ENCODE data around the gene SPOUT1. TPM values are rescaled to one million over a fixed set of nuclear protein-coding genes. Genes with fewer than 3 reads are reported as not detected.
"Not testable (repeated sequence)": the region's sequence is repeated elsewhere in the genome, so short reads cannot be mapped to it uniquely, and the experiment has no call there.

SPOUT1 gene
- total and polyA plus RNA-seq, 2 of the 13 experiments (the other 11 are each of a cell fraction or from before 2014, with no cell fraction given): 39.0 to 45.8 TPM

DNA sequence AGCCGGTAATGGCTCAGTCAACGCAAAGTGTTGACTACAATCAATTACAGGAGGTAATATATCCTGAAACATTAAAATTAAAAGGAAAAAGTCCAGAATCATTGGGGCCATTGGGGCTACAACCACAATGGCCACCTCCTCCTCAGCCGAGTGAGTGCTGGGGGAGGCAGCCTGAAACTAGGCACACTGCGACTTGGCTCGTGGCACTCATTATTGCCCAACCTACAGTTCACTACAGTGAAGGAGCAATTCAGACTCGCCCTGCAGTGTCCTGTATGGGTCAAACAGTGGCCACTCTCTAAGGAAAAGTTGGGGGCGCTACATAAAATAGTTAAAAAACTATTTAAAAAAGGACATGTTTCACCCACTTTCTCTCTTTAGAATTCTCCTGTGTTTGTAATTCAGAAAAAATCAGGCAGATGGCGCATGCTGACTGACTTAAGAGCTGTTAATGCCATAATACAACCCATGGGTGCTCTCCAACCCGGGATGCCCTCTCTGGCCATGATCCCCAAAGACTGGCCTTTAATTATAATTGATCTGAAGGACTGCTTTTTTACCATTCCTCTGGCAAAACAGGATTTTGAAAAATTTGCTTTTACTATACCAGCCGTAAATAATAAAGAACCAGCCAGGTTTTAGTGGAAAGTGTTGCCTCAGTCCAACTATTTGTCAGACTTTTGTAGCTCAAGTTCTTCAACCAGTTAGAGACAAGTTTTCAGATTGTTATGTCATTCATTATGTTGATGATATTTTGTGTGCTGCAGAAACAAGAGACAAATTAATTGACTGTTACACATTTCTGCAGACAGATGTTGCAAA is 22.4 kb upstream of the SPOUT1 start:
- H2AFZ ChIP-seq (ENCODE audit: low read length); H3K4me2 ChIP-seq (ENCODE audit: low read depth, low read length); H3K36me3 ChIP-seq (replicated peaks in 1 of 2; ENCODE audit: control insufficient read depth in 1 of 2, insufficient read depth in 2 of 2, low read length in 2 of 2); H3K4me3 ChIP-seq (replicated peaks in 1 of 3; ENCODE audit: insufficient read depth in 1 of 3, low read depth in 2 of 3, low read length in 3 of 3); BruUV-seq (replicated peaks); H3K27me3 ChIP-seq (ENCODE audit: control insufficient read depth in 1 of 2, insufficient read depth in 2 of 2, low read length in 2 of 2); in situ Hi-C loops (cut with HindIII; ENCODE audit: extremely low pct_ligation_motif_present, low pct_unique_long_range_greater_than_20kb); H4K20me1 ChIP-seq (ENCODE audit: insufficient read depth, low read length); H3K9ac ChIP-seq (ENCODE audit: insufficient read depth, low read depth, low read length); H3K27ac ChIP-seq (ENCODE audit: extremely low read length, insufficient read depth, low read length); H3K9me3 ChIP-seq (ENCODE audit: low read length): not testable (repeated sequence)
- peak; percentile 48 for DNase-seq (ENCODE audit: low spot score)
- FAIRE-seq: peak; percentile 56
- intact Hi-C loops (cut with micrococcal nuclease; ENCODE audit: unreplicated experiment): loop anchor here (1.0 to 10.0 kb wide), 2 partner anchors 76 to 153 kb away; no protein-coding TSS in a partner anchor
- POLR2A ChIA-PET: interaction anchor here (0.8 kb wide), 1 partner anchor 22 kb away, joined by 3 read pairs; the partner anchor contains the start of gene SPOUT1
- CTCF ChIA-PET (ENCODE audit: low intra/inter-chr PET ratio, low total read pairs): interaction anchor here (1.2 to 3.5 kb wide), 5 partner anchors 11 to 154 kb away, joined by 3 to 33 read pairs (median 4); partner anchors contain the start of genes KYAT1 and LRRC8A
- Histone ChIP-seq H3K4me1 (ENCODE audit: insufficient read depth, low read length) (peaks cover 29% of the 10 kb centered on the region), H3K79me2 (ENCODE audit: insufficient read depth, low read length) (peaks cover 29% of the 10 kb centered on the region)
- TF ChIP-seq STAG1 (CRISPR knock-in tag; IDR thresholded peaks at IDR 0.05): peak; percentile 80
- peak; percentile 64; the same call in 1 of the 2 replicates for TF ChIP-seq RAD21 (CRISPR knock-in tag; IDR thresholded peaks at IDR 0.05)
- TF ChIP-seq, protein P1, sequence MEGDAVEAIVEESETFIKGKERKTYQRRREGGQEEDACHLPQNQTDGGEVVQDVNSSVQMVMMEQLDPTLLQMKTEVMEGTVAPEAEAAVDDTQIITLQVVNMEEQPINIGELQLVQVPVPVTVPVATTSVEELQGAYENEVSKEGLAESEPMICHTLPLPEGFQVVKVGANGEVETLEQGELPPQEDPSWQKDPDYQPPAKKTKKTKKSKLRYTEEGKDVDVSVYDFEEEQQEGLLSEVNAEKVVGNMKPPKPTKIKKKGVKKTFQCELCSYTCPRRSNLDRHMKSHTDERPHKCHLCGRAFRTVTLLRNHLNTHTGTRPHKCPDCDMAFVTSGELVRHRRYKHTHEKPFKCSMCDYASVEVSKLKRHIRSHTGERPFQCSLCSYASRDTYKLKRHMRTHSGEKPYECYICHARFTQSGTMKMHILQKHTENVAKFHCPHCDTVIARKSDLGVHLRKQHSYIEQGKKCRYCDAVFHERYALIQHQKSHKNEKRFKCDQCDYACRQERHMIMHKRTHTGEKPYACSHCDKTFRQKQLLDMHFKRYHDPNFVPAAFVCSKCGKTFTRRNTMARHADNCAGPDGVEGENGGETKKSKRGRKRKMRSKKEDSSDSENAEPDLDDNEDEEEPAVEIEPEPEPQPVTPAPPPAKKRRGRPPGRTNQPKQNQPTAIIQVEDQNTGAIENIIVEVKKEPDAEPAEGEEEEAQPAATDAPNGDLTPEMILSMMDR (CRISPR knock-in tag; IDR thresholded peaks at IDR 0.05): peak; percentile 56
- ATAC-seq: 0 out of 3 replicates have a peak, but pooled peaks have one; percentile 35
- WGBS (ENCODE audit: low lambda C conversion rate): 84% methylated on average over 10 of the region's 10 CpGs

DNA sequence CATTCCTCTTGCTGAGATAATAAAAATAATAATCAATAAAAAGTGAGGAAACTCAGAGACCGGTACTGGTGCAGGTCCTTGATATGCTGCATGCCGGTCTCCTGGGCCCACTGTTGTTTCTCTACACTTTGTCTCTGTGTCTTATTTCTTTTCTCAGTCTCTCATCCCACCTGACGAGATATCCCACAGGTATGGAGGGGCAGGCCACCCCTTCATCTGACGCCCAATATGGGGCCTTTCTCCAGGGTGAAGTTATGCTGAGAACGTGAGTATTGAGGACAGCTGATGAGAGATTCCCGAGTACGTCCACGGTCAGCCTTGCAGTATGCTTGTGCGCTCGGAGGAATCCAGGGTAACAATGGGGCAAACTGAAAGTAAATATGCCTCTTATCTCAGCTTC is 21.4 kb upstream of the SPOUT1 start:
- not testable (repeated sequence) for FAIRE-seq

More for the DNA sequence above, 21.4 kb upstream of the SPOUT1 start:
- H3K4me3 ChIP-seq (replicated peaks in 1 of 3; ENCODE audit: insufficient read depth in 1 of 3, low read depth in 2 of 3, low read length in 3 of 3); ATAC-seq; H2AFZ ChIP-seq (ENCODE audit: low read length); BruUV-seq (replicated peaks); H3K27me3 ChIP-seq (ENCODE audit: control insufficient read depth in 1 of 2, insufficient read depth in 2 of 2, low read length in 2 of 2); H4K20me1 ChIP-seq (ENCODE audit: insufficient read depth, low read length); H3K36me3 ChIP-seq (replicated peaks in 1 of 2; ENCODE audit: control insufficient read depth in 1 of 2, insufficient read depth in 2 of 2, low read length in 2 of 2); POLR2A ChIA-PET; H3K27ac ChIP-seq (ENCODE audit: extremely low read length, insufficient read depth, low read length); H3K4me2 ChIP-seq (ENCODE audit: low read depth, low read length); H3K9me3 ChIP-seq (ENCODE audit: low read length); DNase-seq (ENCODE audit: low spot score); in situ Hi-C loops (cut with HindIII; ENCODE audit: extremely low pct_ligation_motif_present, low pct_unique_long_range_greater_than_20kb); H3K9ac ChIP-seq (ENCODE audit: insufficient read depth, low read depth, low read length): not testable (repeated sequence)
- intact Hi-C loops (cut with micrococcal nuclease; ENCODE audit: unreplicated experiment): loop anchor here (10.0 kb wide), 1 partner anchor 154 kb away; no protein-coding TSS in a partner anchor
- Histone ChIP-seq H3K79me2 (ENCODE audit: insufficient read depth, low read length) (peaks cover 35% of the 10 kb centered on the region), H3K4me1 (ENCODE audit: insufficient read depth, low read length) (peaks cover 29% of the 10 kb centered on the region)
- CTCF ChIA-PET (ENCODE audit: low intra/inter-chr PET ratio, low total read pairs): interaction anchor here (1.5 to 3.5 kb wide), 2 partner anchors 77 to 155 kb away, joined by 4 to 33 read pairs; no protein-coding TSS in a partner anchor
- WGBS (ENCODE audit: low lambda C conversion rate): 88% methylated on average over 10 of the region's 10 CpGs
